ENCODE results near the gene PAFAH1B1. TPM values are rescaled to one million over a fixed set of nuclear protein-coding genes. Genes with fewer than 3 reads are reported as not detected.

The PAFAH1B1 gene
- total and polyA plus RNA-seq, 12 donors: 42.4 to 166 (median 96.3) TPM

DNA sequence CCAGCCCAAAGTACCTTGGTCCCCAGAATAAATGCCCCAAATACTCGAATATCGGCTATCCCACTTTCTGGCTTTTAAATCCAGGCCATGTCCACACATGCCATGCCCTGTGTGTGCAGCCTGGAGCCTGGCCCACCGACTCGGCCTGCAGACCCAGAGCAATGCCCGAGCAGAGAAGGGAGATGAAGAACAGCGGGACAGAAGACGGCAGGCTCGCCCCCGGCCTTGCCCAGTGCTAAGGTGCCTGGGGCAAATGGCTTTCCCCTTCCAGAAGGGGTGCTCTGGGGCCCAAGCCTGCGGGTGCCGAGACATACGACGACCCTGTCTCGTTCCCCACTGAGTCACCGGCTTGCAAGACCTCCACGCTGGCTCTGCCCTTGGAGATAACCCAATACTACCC lies 110.2 kb downstream of the PAFAH1B1 start:
- TF ChIP-seq POLR2A (IDR thresholded peaks at IDR 0.05): no peak
- H3K27me3 ChIP-seq: no peaks in the 10 kb centered on the region
- 63 to 81% (median 71%) methylated on average over 6 to 16 of the region's 16 CpGs for WGBS, 4 donors
- peaks cover 43 to 49% of the 10 kb centered on the region in 2 donors for H3K4me1 ChIP-seq (replicated peaks in 1 of 2)
- H3K4me3 ChIP-seq: no peak overlapping the region
- DNase-seq: no peak
- H3K9me3 ChIP-seq (replicated peaks in 1 of 3): no peaks in the 10 kb centered on the region
- intact Hi-C loops (cut with DNase I): no loop called here
- peaks cover 0 to 53% of the 10 kb centered on the region in 2 donors for H3K36me3 ChIP-seq (replicated peaks in 1 of 2)
- H3K27ac ChIP-seq: peak overlapping the region in 3 of 5 donors; percentile 43 to 96 (median 57)

DNA sequence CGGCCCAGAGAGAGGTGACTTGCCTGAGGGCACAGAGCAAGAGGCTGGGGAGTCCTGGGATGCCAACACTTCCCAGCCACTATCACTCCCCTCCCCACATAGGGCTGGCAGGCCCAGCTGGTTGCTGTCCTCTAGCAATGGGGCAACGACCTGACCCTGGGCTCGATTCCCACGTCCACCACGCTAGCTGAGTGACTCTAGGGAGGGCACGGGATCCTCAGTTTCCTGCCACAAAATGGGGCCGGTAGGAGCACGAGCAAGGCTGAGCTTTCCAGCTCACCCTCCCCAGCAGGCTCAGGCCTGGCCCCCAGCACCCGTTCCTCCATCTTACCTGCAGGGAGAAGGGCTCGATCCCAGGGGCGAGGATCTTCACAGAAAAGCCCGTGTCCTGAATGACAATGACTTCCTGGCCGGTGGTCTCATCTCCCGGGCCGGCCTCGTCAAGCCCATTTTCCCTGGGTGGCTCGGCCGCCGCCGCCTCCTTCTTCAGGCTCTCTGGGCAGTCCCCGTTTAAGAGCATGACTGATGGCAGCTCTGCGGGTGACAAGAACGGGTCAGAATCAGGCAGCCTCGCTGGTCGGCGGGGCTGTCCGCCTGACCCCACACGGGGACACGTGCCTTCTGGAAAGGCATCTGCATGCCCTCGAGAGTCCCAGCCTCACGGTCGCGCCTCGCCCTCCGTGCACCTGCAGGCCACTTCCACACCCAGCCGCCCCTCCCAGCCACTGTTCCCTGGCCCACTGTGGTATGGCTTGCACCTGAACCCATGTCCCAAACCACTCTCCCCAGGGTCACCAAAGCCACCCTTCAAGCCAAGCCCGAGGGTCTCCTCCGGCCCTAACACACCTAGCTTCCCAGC lies 110.8 kb downstream of the PAFAH1B1 start:
- no peak overlapping the region for H3K4me3 ChIP-seq
- H3K27ac ChIP-seq: peak overlapping the region in 3 of 5 donors; percentile 43 to 96 (median 57)
- H3K9me3 ChIP-seq (replicated peaks in 1 of 3): no peaks in the 10 kb centered on the region
- H3K27me3 ChIP-seq: no peaks in the 10 kb centered on the region
- H3K4me1 ChIP-seq (replicated peaks in 1 of 2): peaks cover 50 to 56% of the 10 kb centered on the region in 2 donors
- TF ChIP-seq, protein P1, sequence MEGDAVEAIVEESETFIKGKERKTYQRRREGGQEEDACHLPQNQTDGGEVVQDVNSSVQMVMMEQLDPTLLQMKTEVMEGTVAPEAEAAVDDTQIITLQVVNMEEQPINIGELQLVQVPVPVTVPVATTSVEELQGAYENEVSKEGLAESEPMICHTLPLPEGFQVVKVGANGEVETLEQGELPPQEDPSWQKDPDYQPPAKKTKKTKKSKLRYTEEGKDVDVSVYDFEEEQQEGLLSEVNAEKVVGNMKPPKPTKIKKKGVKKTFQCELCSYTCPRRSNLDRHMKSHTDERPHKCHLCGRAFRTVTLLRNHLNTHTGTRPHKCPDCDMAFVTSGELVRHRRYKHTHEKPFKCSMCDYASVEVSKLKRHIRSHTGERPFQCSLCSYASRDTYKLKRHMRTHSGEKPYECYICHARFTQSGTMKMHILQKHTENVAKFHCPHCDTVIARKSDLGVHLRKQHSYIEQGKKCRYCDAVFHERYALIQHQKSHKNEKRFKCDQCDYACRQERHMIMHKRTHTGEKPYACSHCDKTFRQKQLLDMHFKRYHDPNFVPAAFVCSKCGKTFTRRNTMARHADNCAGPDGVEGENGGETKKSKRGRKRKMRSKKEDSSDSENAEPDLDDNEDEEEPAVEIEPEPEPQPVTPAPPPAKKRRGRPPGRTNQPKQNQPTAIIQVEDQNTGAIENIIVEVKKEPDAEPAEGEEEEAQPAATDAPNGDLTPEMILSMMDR (IDR thresholded peaks at IDR 0.05): no peak
- no peak for TF ChIP-seq POLR2A (IDR thresholded peaks at IDR 0.05)
- intact Hi-C loops (cut with DNase I): no loop called here
- peaks cover 0 to 46% of the 10 kb centered on the region in 2 donors for H3K36me3 ChIP-seq (replicated peaks in 1 of 2)
- DNase-seq: peak in 6 of 7 donors; percentile 65 to 85 (median 74)
- WGBS, 4 donors: 59 to 71% (median 65%) methylated on average over 29 to 38 of the region's 38 CpGs

DNA sequence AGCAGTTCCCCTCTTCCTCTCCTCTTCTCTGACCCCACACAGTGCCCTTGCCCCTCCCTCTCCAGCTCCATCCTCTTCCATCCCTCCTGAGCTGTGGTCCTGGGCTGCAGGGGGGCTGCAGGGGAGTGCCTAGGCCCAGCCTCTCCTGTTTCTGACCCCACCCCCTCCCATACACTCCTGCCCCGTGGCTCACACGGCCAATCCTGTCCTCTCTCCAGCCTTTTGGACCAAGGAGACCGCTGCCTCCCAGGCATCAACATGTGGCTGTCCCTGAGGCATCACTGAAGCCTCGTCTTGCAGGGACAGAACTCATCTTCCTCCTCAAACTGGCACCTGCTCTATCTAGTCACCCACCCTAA lies 111.4 kb downstream of the PAFAH1B1 start:
- Histone ChIP-seq H3K36me3 (replicated peaks in 1 of 2) (peaks cover 0 to 40% of the 10 kb centered on the region in 2 donors), H3K27me3 (no peaks in the 10 kb centered on the region), H3K9me3 (replicated peaks in 1 of 3) (no peaks in the 10 kb centered on the region), H3K27ac (peak overlapping the region in 3 of 5 donors; percentile 43 to 96 (median 57)), H3K4me1 (replicated peaks in 1 of 2) (peaks cover 56 to 62% of the 10 kb centered on the region in 2 donors), H3K4me3 (no peak overlapping the region)
- TF ChIP-seq POLR2A (IDR thresholded peaks at IDR 0.05): no peak
- TF ChIP-seq, protein P1 (IDR thresholded peaks at IDR 0.05): no peak
- intact Hi-C loops (cut with DNase I): no loop called here
- DNase-seq: peak in 2 of 7 donors; percentile 28 to 44
- WGBS, 4 donors: 44 to 59% (median 47%) methylated on average over 4 of the region's 4 CpGs

DNA sequence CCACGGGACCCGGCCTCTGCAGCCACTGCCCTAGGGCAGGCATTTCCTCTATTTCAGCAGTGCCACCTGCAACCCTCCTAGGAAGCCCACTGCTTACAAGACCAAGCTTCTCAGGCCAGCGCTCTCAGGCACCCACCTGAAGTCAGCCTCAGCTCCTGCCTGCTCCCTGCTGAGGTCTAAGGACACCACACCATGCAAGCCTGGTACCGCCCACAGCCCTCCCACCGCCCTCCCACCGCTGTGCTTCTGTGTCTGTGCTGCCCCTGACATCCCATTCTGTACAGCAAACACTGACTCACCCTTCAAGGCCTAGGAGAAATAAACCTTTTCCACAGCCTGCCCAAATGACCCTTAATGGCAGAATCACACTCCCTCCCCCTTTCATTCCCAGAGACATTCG lies 111.8 kb downstream of the PAFAH1B1 start:
- DNase-seq: peak; percentile 82 to 93 (median 91)
- 34 to 57% (median 48%) methylated on average over 5 to 7 of the region's 7 CpGs for WGBS, 4 donors
- Histone ChIP-seq H3K27me3 (no peaks in the 10 kb centered on the region), H3K36me3 (replicated peaks in 1 of 2) (peaks cover 0 to 36% of the 10 kb centered on the region in 2 donors), H3K9me3 (replicated peaks in 1 of 3) (no peaks in the 10 kb centered on the region), H3K4me3 (no peak overlapping the region), H3K4me1 (replicated peaks in 1 of 2) (peaks cover 60 to 66% of the 10 kb centered on the region in 2 donors), H3K27ac (peak overlapping the region; percentile 48 to 96 (median 86))
- TF ChIP-seq POLR2A (IDR thresholded peaks at IDR 0.05): peak in 1 of 2 donors; percentile 51
- TF ChIP-seq, protein P1 (IDR thresholded peaks at IDR 0.05): no peak
- intact Hi-C loops (cut with DNase I): no loop called here

Measured in adrenal gland (tissue), 12 donors.